HepG2 (cell line): ENCODE measurements around the gene KMT2A. TPM values are rescaled to one million over a fixed set of nuclear protein-coding genes. Genes with fewer than 3 reads are reported as not detected.

ENCODE experiments used
- CHCHD3 ChIP-seq: sonication (generic); formaldehyde crosslinking; IDR thresholded peaks from 2 replicates; pipeline ENCODE4 v1.8.0; 2022; ENCODE audit warnings: mild to moderate bottlenecking, missing genetic modification reagents, moderate library complexity
- NCOA2 ChIP-seq: sonication (generic); formaldehyde crosslinking; IDR thresholded peaks from 2 replicates; pipeline ENCODE4 v1.8.0; 2022; ENCODE audit warnings: inconsistent platforms
- RFX1 ChIP-seq: fragments of 450-650 bp; IDR thresholded peaks from 2 replicates; pipeline ENCODE4 v1.6.1; 2017
- SMARCE1 ChIP-seq: fragments of 450-650 bp; IDR thresholded peaks from 2 replicates; pipeline ENCODE4 v1.6.1; 2017; ENCODE audit warnings: borderline replicate concordance
- SP140L ChIP-seq: sonication (generic); formaldehyde crosslinking; IDR thresholded peaks from 2 replicates; pipeline ENCODE4 v1.4.0; 2020; ENCODE audit warnings: missing genetic modification reagents, borderline replicate concordance
- YEATS4 ChIP-seq: sonication (generic); formaldehyde crosslinking; IDR thresholded peaks from 2 replicates; pipeline ENCODE4 v1.4.0; 2020; ENCODE audit warnings: missing genetic modification reagents, borderline replicate concordance
- ZNF207 ChIP-seq: fragments of 450-650 bp; IDR thresholded peaks from 2 replicates; pipeline ENCODE4 v1.6.1; 2016; ENCODE audit warnings: antibody characterized with exemption, borderline replicate concordance
- ZNF235 ChIP-seq: sonication (generic); formaldehyde crosslinking; IDR thresholded peaks from 2 replicates; pipeline ENCODE4 v1.8.1; 2023; ENCODE audit warnings: mild to moderate bottlenecking, missing genetic modification reagents, borderline replicate concordance
- ZNF333 ChIP-seq: sonication (generic); formaldehyde crosslinking; IDR thresholded peaks from 2 replicates; pipeline ENCODE4 v1.4.0; 2020; ENCODE audit warnings: mild to moderate bottlenecking, missing genetic modification reagents, borderline replicate concordance
- ZNF335 ChIP-seq: sonication (generic); formaldehyde crosslinking; IDR thresholded peaks from 2 replicates; pipeline ENCODE4 v1.4.0; 2020; ENCODE audit warnings: missing genetic modification reagents
- ZNF549 ChIP-seq: sonication (generic); formaldehyde crosslinking; IDR thresholded peaks from 2 replicates; pipeline ENCODE4 v1.5.0; 2020; ENCODE audit warnings: missing genetic modification reagents
- ZNF772 ChIP-seq: sonication (generic); formaldehyde crosslinking; IDR thresholded peaks from 2 replicates; pipeline ENCODE4 v1.5.0; 2020; ENCODE audit warnings: mild to moderate bottlenecking, missing genetic modification reagents
- polyA plus RNA-seq, 8 experiments: library from polyadenylated mRNA; depleted of rRNA in 3 of 8; stranded (reverse) in 7 of 8; unstranded in 1 of 8; fragments of >200 nt; fragmentation: Illumina TruSeq in 4 of 8; extraction: Trizol in 4 of 8; gene quantifications; 2 replicates each; pipeline versions ENCODE4 v1.2.1 to v1.2.3, GENCODE V29; 2011 to 2016; ENCODE audit warnings: low read depth in 4 of 8, missing spikeins in 1 of 8, mixed read lengths in 1 of 8; ENCODE audit not compliant: insufficient read depth in 1 of 8
- total RNA-seq, 5 experiments: library from RNA; depleted of rRNA; stranded (reverse); fragments of >200 nt; fragmentation: Illumina TruSeq; extraction: Trizol; gene quantifications; 2 replicates each; pipeline ENCODE4 v1.2.3, GENCODE V29; 2016; ENCODE audit warnings: low read depth in 1 of 5
- TF ChIP-seq, protein P1 (sequence below): sonication (generic); formaldehyde crosslinking; conservative IDR thresholded peaks from 2 replicates; pipeline ENCODE4 v1.4.0; 2020; ENCODE audit warnings: missing genetic modification reagents
- TF ChIP-seq, protein P2 (sequence below): sonication (generic); formaldehyde crosslinking; IDR thresholded peaks from 2 replicates; pipeline ENCODE4 v1.4.0; 2020; ENCODE audit warnings: missing genetic modification reagents, borderline replicate concordance
- TF ChIP-seq, protein P3 (sequence below): sonication (generic); formaldehyde crosslinking; IDR thresholded peaks from 2 replicates; pipeline ENCODE4 v1.4.0; 2020; ENCODE audit warnings: missing genetic modification reagents, mild to moderate bottlenecking, borderline replicate concordance
- TF ChIP-seq, protein P4 (sequence below): sonication (generic); formaldehyde crosslinking; IDR thresholded peaks from 2 replicates; pipeline ENCODE4 v1.4.0; 2020; ENCODE audit warnings: mild to moderate bottlenecking, missing genetic modification reagents, borderline replicate concordance
- TF ChIP-seq, protein P5 (sequence below): sonication (generic); formaldehyde crosslinking; IDR thresholded peaks from 2 replicates; pipeline ENCODE4 v1.8.0; 2023; ENCODE audit warnings: mild to moderate bottlenecking, missing genetic modification reagents

Gene KMT2A
- total and polyA plus RNA-seq, 2 of the 13 experiments (the other 11 are each of a cell fraction or from before 2014, with no cell fraction given), result 12.4 to 20.0 TPM

DNA sequence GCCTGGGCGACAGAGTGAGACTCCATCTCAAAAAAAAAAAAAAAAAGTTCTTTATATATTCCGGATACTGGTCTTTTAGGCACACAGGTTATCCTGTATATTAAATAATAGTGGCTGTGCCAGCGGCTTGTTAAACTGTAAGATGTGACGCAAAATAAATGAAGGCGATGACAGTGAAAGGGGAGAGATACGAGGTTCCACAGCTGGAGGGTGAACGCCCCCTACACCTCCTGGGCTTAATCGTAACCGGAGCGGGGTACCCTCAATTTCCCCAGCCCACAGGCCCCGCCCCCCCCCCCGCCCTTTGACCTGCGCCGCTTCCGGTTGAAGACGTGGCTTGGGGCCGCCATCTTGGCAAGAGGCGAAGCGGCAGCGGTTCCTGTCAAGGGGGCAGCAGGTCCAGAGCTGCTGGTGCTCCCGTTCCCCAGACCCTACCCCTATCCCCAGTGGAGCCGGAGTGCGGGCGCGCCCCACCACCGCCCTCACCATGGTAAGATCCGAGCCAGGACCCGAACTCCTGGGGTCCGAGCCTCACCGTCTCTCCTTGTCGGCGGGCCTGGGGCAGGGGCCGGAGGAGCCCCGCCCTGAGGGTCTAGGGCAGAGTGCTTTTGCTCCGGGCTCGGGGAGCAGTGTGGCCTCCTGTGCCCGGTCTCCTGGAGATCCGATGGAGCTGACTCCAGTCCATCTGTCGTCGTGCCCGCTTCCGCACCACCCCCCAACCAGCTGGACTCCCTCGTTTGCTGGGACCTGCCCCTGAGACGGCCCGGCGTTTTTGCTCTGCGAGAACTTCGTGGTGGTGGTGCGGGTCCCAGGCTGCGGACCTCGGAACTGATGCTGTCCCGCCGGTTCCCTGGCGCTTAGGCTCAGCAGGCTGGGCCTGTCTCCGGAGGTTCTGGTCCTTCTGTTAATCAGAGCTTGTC lies 136.0 kb downstream of the KMT2A start, which contains the start of gene ARCN1 (continued):
- TF ChIP-seq, protein P1, sequence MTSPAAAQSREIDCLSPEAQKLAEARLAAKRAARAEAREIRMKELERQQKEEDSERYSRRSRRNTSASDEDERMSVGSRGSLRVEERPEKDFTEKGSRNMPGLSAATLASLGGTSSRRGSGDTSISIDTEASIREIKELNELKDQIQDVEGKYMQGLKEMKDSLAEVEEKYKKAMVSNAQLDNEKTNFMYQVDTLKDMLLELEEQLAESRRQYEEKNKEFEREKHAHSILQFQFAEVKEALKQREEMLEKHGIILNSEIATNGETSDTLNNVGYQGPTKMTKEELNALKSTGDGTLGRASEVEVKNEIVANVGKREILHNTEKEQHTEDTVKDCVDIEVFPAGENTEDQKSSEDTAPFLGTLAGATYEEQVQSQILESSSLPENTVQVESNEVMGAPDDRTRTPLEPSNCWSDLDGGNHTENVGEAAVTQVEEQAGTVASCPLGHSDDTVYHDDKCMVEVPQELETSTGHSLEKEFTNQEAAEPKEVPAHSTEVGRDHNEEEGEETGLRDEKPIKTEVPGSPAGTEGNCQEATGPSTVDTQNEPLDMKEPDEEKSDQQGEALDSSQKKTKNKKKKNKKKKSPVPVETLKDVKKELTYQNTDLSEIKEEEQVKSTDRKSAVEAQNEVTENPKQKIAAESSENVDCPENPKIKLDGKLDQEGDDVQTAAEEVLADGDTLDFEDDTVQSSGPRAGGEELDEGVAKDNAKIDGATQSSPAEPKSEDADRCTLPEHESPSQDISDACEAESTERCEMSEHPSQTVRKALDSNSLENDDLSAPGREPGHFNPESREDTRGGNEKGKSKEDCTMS (CRISPR knock-in tag), result no peak
- TF ChIP-seq NCOA2 (CRISPR knock-in tag) (no peak), CHCHD3 (no peak), ZNF333 (CRISPR knock-in tag) (0 out of 2 replicates have a peak, but pooled peaks have one; percentile 59), ZNF207 (no peak), ZNF235 (CRISPR knock-in tag) (no peak; the same call in 1 of the 2 replicates), RFX1 (no peak), ZNF772 (CRISPR knock-in tag) (0 out of 2 replicates have a peak, but pooled peaks have one; percentile 42), YEATS4 (CRISPR knock-in tag) (peak; percentile 96), SP140L (CRISPR knock-in tag) (no peak), SMARCE1 (no peak), ZNF335 (CRISPR knock-in tag) (no peak), ZNF549 (CRISPR knock-in tag) (no peak)
- TF ChIP-seq, protein P2, sequence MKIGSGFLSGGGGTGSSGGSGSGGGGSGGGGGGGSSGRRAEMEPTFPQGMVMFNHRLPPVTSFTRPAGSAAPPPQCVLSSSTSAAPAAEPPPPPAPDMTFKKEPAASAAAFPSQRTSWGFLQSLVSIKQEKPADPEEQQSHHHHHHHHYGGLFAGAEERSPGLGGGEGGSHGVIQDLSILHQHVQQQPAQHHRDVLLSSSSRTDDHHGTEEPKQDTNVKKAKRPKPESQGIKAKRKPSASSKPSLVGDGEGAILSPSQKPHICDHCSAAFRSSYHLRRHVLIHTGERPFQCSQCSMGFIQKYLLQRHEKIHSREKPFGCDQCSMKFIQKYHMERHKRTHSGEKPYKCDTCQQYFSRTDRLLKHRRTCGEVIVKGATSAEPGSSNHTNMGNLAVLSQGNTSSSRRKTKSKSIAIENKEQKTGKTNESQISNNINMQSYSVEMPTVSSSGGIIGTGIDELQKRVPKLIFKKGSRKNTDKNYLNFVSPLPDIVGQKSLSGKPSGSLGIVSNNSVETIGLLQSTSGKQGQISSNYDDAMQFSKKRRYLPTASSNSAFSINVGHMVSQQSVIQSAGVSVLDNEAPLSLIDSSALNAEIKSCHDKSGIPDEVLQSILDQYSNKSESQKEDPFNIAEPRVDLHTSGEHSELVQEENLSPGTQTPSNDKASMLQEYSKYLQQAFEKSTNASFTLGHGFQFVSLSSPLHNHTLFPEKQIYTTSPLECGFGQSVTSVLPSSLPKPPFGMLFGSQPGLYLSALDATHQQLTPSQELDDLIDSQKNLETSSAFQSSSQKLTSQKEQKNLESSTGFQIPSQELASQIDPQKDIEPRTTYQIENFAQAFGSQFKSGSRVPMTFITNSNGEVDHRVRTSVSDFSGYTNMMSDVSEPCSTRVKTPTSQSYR (CRISPR knock-in tag), result no peak
- TF ChIP-seq, protein P3, sequence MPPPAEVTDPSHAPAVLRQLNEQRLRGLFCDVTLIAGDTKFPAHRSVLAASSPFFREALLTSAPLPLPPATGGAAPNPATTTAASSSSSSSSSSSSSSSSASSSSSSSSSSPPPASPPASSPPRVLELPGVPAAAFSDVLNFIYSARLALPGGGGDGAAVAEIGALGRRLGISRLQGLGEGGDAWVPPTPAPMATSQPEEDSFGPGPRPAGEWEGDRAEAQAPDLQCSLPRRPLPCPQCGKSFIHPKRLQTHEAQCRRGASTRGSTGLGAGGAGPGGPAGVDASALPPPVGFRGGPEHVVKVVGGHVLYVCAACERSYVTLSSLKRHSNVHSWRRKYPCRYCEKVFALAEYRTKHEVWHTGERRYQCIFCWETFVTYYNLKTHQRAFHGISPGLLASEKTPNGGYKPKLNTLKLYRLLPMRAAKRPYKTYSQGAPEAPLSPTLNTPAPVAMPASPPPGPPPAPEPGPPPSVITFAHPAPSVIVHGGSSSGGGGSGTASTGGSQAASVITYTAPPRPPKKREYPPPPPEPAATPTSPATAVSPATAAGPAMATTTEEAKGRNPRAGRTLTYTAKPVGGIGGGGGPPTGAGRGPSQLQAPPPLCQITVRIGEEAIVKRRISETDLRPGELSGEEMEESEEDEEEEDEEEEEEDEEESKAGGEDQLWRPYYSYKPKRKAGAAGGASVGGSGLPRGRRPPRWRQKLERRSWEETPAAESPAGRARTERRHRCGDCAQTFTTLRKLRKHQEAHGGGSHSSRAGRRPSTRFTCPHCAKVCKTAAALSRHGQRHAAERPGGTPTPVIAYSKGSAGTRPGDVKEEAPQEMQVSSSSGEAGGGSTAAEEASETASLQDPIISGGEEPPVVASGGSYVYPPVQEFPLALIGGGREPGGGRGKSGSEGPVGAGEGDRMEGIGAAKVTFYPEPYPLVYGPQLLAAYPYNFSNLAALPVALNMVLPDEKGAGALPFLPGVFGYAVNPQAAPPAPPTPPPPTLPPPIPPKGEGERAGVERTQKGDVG (CRISPR knock-in tag), result no peak
- TF ChIP-seq, protein P4, sequence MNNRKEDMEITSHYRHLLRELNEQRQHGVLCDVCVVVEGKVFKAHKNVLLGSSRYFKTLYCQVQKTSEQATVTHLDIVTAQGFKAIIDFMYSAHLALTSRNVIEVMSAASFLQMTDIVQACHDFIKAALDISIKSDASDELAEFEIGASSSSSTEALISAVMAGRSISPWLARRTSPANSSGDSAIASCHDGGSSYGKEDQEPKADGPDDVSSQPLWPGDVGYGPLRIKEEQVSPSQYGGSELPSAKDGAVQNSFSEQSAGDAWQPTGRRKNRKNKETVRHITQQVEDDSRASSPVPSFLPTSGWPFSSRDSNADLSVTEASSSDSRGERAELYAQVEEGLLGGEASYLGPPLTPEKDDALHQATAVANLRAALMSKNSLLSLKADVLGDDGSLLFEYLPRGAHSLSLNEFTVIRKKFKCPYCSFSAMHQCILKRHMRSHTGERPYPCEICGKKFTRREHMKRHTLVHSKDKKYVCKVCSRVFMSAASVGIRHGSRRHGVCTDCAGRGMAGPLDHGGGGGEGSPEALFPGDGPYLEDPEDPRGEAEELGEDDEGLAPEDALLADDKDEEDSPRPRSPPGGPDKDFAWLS, result no peak
- TF ChIP-seq, protein P5, sequence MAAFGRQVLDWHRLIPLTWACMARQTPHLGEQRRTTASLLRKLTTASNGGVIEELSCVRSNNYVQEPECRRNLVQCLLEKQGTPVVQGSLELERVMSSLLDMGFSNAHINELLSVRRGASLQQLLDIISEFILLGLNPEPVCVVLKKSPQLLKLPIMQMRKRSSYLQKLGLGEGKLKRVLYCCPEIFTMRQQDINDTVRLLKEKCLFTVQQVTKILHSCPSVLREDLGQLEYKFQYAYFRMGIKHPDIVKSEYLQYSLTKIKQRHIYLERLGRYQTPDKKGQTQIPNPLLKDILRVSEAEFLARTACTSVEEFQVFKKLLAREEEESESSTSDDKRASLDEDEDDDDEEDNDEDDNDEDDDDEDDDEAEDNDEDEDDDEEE (CRISPR knock-in tag), result no peak
